Keratinocyte (primary cell): ENCODE results near the gene IGFL4. TPM values are rescaled to one million over a fixed set of nuclear protein-coding genes. Genes with fewer than 3 reads are reported as not detected.

Experiments
- DNase-seq: peaks from one replicate; pipeline ENCODE4 v3.0.0-alpha.2; 2011; ENCODE audit warnings: low read depth, missing footprints, low spot score
- FAIRE-seq: peaks from 2 replicates; lab custom pipeline; 2011; peaks lifted over from hg19 to GRCh38; lab: Jason Lieb, UNC
- H2AFZ ChIP-seq: 2 replicates; pipeline ENCODE4 v1.6.0; 2012; ENCODE audit warnings: low read length, control low read depth, inconsistent platforms; ENCODE audit not compliant: control insufficient read depth
- H3K27ac ChIP-seq: 2 replicates; pipeline ENCODE4 v1.5.1; 2011; ENCODE audit warnings: low read length; ENCODE audit not compliant: control insufficient read depth, insufficient read depth
- H3K27me3 ChIP-seq: 3 replicates; pipeline ENCODE4 v1.6.0; 2011; ENCODE audit warnings: low read length; ENCODE audit not compliant: control insufficient read depth, insufficient read depth; ENCODE audit errors: extremely low read depth
- H3K36me3 ChIP-seq, 2 experiments: 2 replicates in 1 of 2; 3 replicates in 1 of 2; pipeline ENCODE4 v1.5.1; 2011; ENCODE audit warnings: low read length in 2 of 2, mild to moderate bottlenecking in 1 of 2; ENCODE audit not compliant: control insufficient read depth in 2 of 2, insufficient read depth in 2 of 2; ENCODE audit errors: extremely low read depth in 1 of 2
- H3K4me1 ChIP-seq: 3 replicates; pipeline ENCODE4 v1.5.1; 2011; ENCODE audit warnings: low read length; ENCODE audit not compliant: control insufficient read depth, insufficient read depth; ENCODE audit errors: extremely low read depth
- H3K4me2 ChIP-seq: 3 replicates; pipeline ENCODE4 v1.6.0; 2011; ENCODE audit warnings: low read depth, low read length; ENCODE audit not compliant: control insufficient read depth, insufficient read depth; ENCODE audit errors: extremely low read depth
- H3K4me3 ChIP-seq, 3 experiments: fragments of 200-600 bp in 1 of 3; sonication (generic) in 1 of 3; 2 replicates in 2 of 3; 3 replicates in 1 of 3; pipeline ENCODE4 v1.5.1; 2011 to 2016; ENCODE audit warnings: low read length in 3 of 3, mild to moderate bottlenecking in 3 of 3, control low read depth in 2 of 3, inconsistent platforms in 1 of 3, low read depth in 1 of 3, mixed read lengths in 1 of 3, mixed run types in 1 of 3, moderate library complexity in 1 of 3; ENCODE audit not compliant: control insufficient read depth in 2 of 3, insufficient read depth in 2 of 3; ENCODE audit errors: extremely low read depth in 1 of 3
- H3K79me2 ChIP-seq: 2 replicates; pipeline ENCODE4 v1.6.0; 2012; ENCODE audit warnings: low read length; ENCODE audit not compliant: control insufficient read depth, insufficient read depth
- H3K9ac ChIP-seq: 3 replicates; pipeline ENCODE4 v1.6.0; 2011; ENCODE audit warnings: low read length; ENCODE audit not compliant: control insufficient read depth, insufficient read depth; ENCODE audit errors: extremely low read depth
- H3K9me1 ChIP-seq: 3 replicates; pipeline ENCODE4 v1.6.0; 2011; ENCODE audit warnings: low read length; ENCODE audit not compliant: control insufficient read depth, insufficient read depth; ENCODE audit errors: extremely low read depth
- H3K9me3 ChIP-seq: 2 replicates; pipeline ENCODE4 v1.5.1; 2012; ENCODE audit warnings: low read depth, low read length; ENCODE audit not compliant: control insufficient read depth
- H4K20me1 ChIP-seq: 3 replicates; pipeline ENCODE4 v1.6.0; 2011; ENCODE audit warnings: low read length; ENCODE audit not compliant: control insufficient read depth, insufficient read depth; ENCODE audit errors: extremely low read depth
- CTCF ChIP-seq, 3 experiments: IDR thresholded peaks in 1 of 3; conservative IDR thresholded peaks in 1 of 3; optimal IDR thresholded peaks in 1 of 3; 2 replicates in 2 of 3; 3 replicates in 1 of 3; pipeline versions ENCODE3 to v1.5.1; 2011; ENCODE audit warnings: low read length in 3 of 3, mild to moderate bottlenecking in 3 of 3, moderate library complexity in 2 of 3, control low read depth in 1 of 3, inconsistent platforms in 1 of 3; ENCODE audit not compliant: insufficient read depth in 2 of 3; ENCODE audit errors: extremely low read depth in 1 of 3
- EZH2 ChIP-seq: IDR thresholded peaks from one replicate; pipeline ENCODE4 v1.6.1; 2012; ENCODE audit warnings: inconsistent platforms, mild to moderate bottlenecking, low read length, moderate library complexity
- dilution Hi-C: fragments of 300-500 bp; cut with MboI; formaldehyde crosslinking; loops from one replicate; pipeline ENCODE4 v1.7.0; 2020; ENCODE audit warnings: low sequenced_read_pairs; ENCODE audit not compliant: extremely low pct_ligation_motif_present
- polyA plus RNA-seq, 5 experiments: library from polyadenylated mRNA; depleted of rRNA in 3 of 5; stranded (reverse) in 3 of 5; stranded (forward) in 1 of 5; unstranded in 1 of 5; fragments of >200 nt; gene quantifications; 1 replicate in 1 of 5; 2 replicates in 3 of 5; 3 replicates in 1 of 5; pipeline versions ENCODE4 v1.2.1 to v1.2.3, GENCODE V29; 2011 to 2012; ENCODE audit warnings: missing spikeins in 2 of 5, low read depth in 1 of 5, low replicate concordance in 1 of 5

Gene IGFL4
- polyA plus RNA-seq, 1 donor (not counting 4 experiments of a cell fraction or from before 2014, with no cell fraction given), result not detected

- H3K27ac ChIP-seq, result no peak overlapping the region
- H3K79me2 ChIP-seq, result no peaks in the 10 kb centered on the region
- H3K36me3 ChIP-seq, result no peaks in the 10 kb centered on the region
- peak overlapping the region; percentile 54 for H3K4me2 ChIP-seq
- TF ChIP-seq CTCF (optimal IDR thresholded peaks at IDR 0.05 in 1 of 3, IDR thresholded peaks at IDR 0.05 in 1 of 3, conservative IDR thresholded peaks at IDR 0.05 in 1 of 3; ENCODE audit: extremely low read depth in 1 of 3, insufficient read depth in 2 of 3, low read length in 3 of 3) (peak in 1 of 3 experiments; percentile 20), EZH2 (no peak)
- no peak overlapping the region for H3K4me3 ChIP-seq
- H3K9ac ChIP-seq, result no peak overlapping the region
- peaks cover 2% of the 10 kb centered on the region for H3K9me3 ChIP-seq
- peak; percentile 91 for FAIRE-seq
- no peaks in the 10 kb centered on the region for H3K9me1 ChIP-seq
- no peak overlapping the region for H2AFZ ChIP-seq
- H4K20me1 ChIP-seq, result no peaks in the 10 kb centered on the region
- H3K27me3 ChIP-seq, result peaks cover 6% of the 10 kb centered on the region
- dilution Hi-C loops, result no loop called here
- H3K4me1 ChIP-seq, result peaks cover 46% of the 10 kb centered on the region
- DNase-seq, result no peak
These were observed 24.8 kb upstream of the IGFL4 start for GRCh38 chr19:46065486-46066071.

GRCh38 chr19:46063201-46063600, 22.4 kb upstream of the IGFL4 start:
- TF ChIP-seq CTCF (optimal IDR thresholded peaks at IDR 0.05 in 1 of 3, IDR thresholded peaks at IDR 0.05 in 1 of 3, conservative IDR thresholded peaks at IDR 0.05 in 1 of 3; ENCODE audit: extremely low read depth in 1 of 3, insufficient read depth in 2 of 3, low read length in 3 of 3), result no peak
- no peak for TF ChIP-seq EZH2
- dilution Hi-C loops, result no loop called here
- H3K27ac ChIP-seq, result no peak overlapping the region
- DNase-seq (no peak), FAIRE-seq (no peak)
- no peak overlapping the region for H3K4me2 ChIP-seq
- H3K4me1 ChIP-seq, result peaks cover 25% of the 10 kb centered on the region
- H3K9me3 ChIP-seq, result peaks cover 2% of the 10 kb centered on the region
- H3K9ac ChIP-seq, result no peak overlapping the region
- H3K4me3 ChIP-seq, result no peak overlapping the region
- H3K36me3 ChIP-seq, result no peaks in the 10 kb centered on the region
- no peaks in the 10 kb centered on the region for H4K20me1 ChIP-seq
- H3K27me3 ChIP-seq, result peaks cover 6% of the 10 kb centered on the region
- H2AFZ ChIP-seq, result no peak overlapping the region
- H3K9me1 ChIP-seq, result no peaks in the 10 kb centered on the region
- H3K79me2 ChIP-seq, result no peaks in the 10 kb centered on the region
